OCI-LY1 (cell line): ENCODE data around the gene ARL5A.

Experiments used
- H2AFZ ChIP-seq: fragments of 200-600 bp; sonication (generic), shearing (Covaris generic); 2 replicates; pipeline ENCODE4 v1.6.0; 2014; ENCODE audit warnings: antibody characterized with exemption, mild to moderate bottlenecking, low read length
- H3F3A ChIP-seq: fragments of 200-600 bp; sonication (generic), shearing (Covaris generic); 2 replicates; pipeline ENCODE4 v1.6.0; 2014; ENCODE audit warnings: mild to moderate bottlenecking, antibody characterized with exemption, low read length, moderate library complexity; ENCODE audit not compliant: insufficient read depth
- H3K27ac ChIP-seq: fragments of 200-600 bp; sonication (generic); 2 replicates; pipeline ENCODE4 v1.5.1; 2014; ENCODE audit warnings: low read length, mixed run types, mild to moderate bottlenecking, low read depth; ENCODE audit not compliant: poor library complexity, severe bottlenecking
- H3K27me3 ChIP-seq: fragments of 200-600 bp; sonication (generic); 2 replicates; pipeline ENCODE4 v1.6.0; 2014; ENCODE audit warnings: antibody characterized with exemption, mild to moderate bottlenecking, low read length, moderate library complexity; ENCODE audit not compliant: insufficient read depth
- H3K36me3 ChIP-seq: fragments of 200-600 bp; sonication (generic); 2 replicates; pipeline ENCODE4 v1.6.1; 2014; ENCODE audit warnings: mild to moderate bottlenecking, antibody characterized with exemption, low read length, moderate library complexity, mixed read lengths; ENCODE audit not compliant: insufficient read depth
- H3K4me1 ChIP-seq: fragments of 200-600 bp; sonication (generic); 2 replicates; pipeline ENCODE4 v1.5.1; 2014; ENCODE audit warnings: mild to moderate bottlenecking, low read length, moderate library complexity; ENCODE audit not compliant: insufficient read depth, severe bottlenecking
- H3K4me2 ChIP-seq: fragments of 200-600 bp; sonication (generic), shearing (Covaris generic); 2 replicates; pipeline ENCODE4 v1.6.1; 2014; ENCODE audit warnings: low read length
- H3K4me3 ChIP-seq: fragments of 200-600 bp; sonication (generic); 2 replicates; pipeline ENCODE4 v1.5.1; 2014; ENCODE audit warnings: low read length, low read depth, mild to moderate bottlenecking, mixed read lengths; ENCODE audit not compliant: poor library complexity, severe bottlenecking
- H3K79me2 ChIP-seq: fragments of 200-600 bp; shearing (Covaris generic); 2 replicates; pipeline ENCODE4 v1.6.1; 2016; ENCODE audit warnings: mixed run types, low read length, mixed read lengths; ENCODE audit not compliant: insufficient read depth
- H3K9ac ChIP-seq: fragments of 200-600 bp; sonication (generic), shearing (Covaris generic); 2 replicates; pipeline ENCODE4 v1.6.1; 2014; ENCODE audit warnings: mild to moderate bottlenecking, low read length, mixed read lengths
- H3K9me2 ChIP-seq: fragments of 200-600 bp; sonication (generic), shearing (Covaris generic); 2 replicates; pipeline ENCODE4 v1.6.1; 2014; ENCODE audit warnings: low read depth, mild to moderate bottlenecking, low read length, mixed read lengths
- H3K9me3 ChIP-seq: fragments of 200-600 bp; shearing (Covaris generic); 2 replicates; pipeline ENCODE4 v1.6.1; 2014; ENCODE audit warnings: low read length, mixed read lengths
- H4K20me1 ChIP-seq: fragments of 200-600 bp; sonication (generic), shearing (Covaris generic); 2 replicates; pipeline ENCODE4 v1.6.0; 2016; ENCODE audit warnings: mild to moderate bottlenecking, low read length; ENCODE audit not compliant: insufficient read depth
- CTCF ChIP-seq: fragments of 200-600 bp; sonication (generic), shearing (Covaris generic); IDR thresholded peaks from 2 replicates; pipeline ENCODE4 v1.5.1; 2017; ENCODE audit warnings: mild to moderate bottlenecking, antibody characterized with exemption, low read length, moderate library complexity, mixed read lengths
- EZH2 ChIP-seq: fragments of 200-600 bp; sonication (generic), shearing (Covaris generic); IDR thresholded peaks from 2 replicates; pipeline ENCODE4 v1.8.0; 2017; ENCODE audit warnings: borderline replicate concordance, mixed run types, mild to moderate bottlenecking, antibody characterized with exemption, low read length, moderate library complexity, mixed read lengths

The ARL5A gene

GRCh38 chr2:151790689-151791088, 37.5 kb downstream of the ARL5A start:
- H3K9me3 ChIP-seq, result no peaks in the 10 kb centered on the region
- no peak overlapping the region for H3K9ac ChIP-seq

GRCh38 chr2:151789055-151789834, 39.0 kb downstream of the ARL5A start:
- no peaks in the 10 kb centered on the region for H4K20me1 ChIP-seq
- H3K27me3 ChIP-seq, result no peaks in the 10 kb centered on the region
- no peaks in the 10 kb centered on the region for H3F3A ChIP-seq
- no peak overlapping the region for H3K4me3 ChIP-seq
- H3K4me1 ChIP-seq, result no peaks in the 10 kb centered on the region
- no peak for TF ChIP-seq CTCF
- TF ChIP-seq EZH2, result no peak
- H2AFZ ChIP-seq, result no peak overlapping the region
- H3K79me2 ChIP-seq, result no peaks in the 10 kb centered on the region
- no peaks in the 10 kb centered on the region for H3K9me3 ChIP-seq
- H3K9ac ChIP-seq, result no peak overlapping the region
- H3K27ac ChIP-seq, result no peak overlapping the region
- peaks cover 25% of the 10 kb centered on the region for H3K36me3 ChIP-seq
- H3K9me2 ChIP-seq, result no peaks in the 10 kb centered on the region
- H3K4me2 ChIP-seq, result no peak overlapping the region

More at GRCh38 chr2:151790689-151791088, 37.5 kb downstream of the ARL5A start:
- Histone ChIP-seq H3K27me3 (no peaks in the 10 kb centered on the region), H3K4me1 (no peaks in the 10 kb centered on the region), H3K9me2 (no peaks in the 10 kb centered on the region), H3K4me2 (no peak overlapping the region), H3K36me3 (peaks cover 19% of the 10 kb centered on the region), H4K20me1 (no peaks in the 10 kb centered on the region), H3K27ac (no peak overlapping the region), H2AFZ (no peak overlapping the region), H3K79me2 (no peaks in the 10 kb centered on the region), H3F3A (no peaks in the 10 kb centered on the region), H3K4me3 (no peak overlapping the region)
- TF ChIP-seq EZH2 (no peak), CTCF (no peak)

GRCh38 chr2:151786483-151786882, 41.7 kb downstream of the ARL5A start:
- H3K27ac ChIP-seq, result no peak overlapping the region
- no peaks in the 10 kb centered on the region for H3K4me1 ChIP-seq
- no peak overlapping the region for H3K9ac ChIP-seq
- peaks cover 29% of the 10 kb centered on the region for H3K36me3 ChIP-seq
- no peaks in the 10 kb centered on the region for H4K20me1 ChIP-seq
- no peaks in the 10 kb centered on the region for H3K79me2 ChIP-seq
- no peak overlapping the region for H3K4me3 ChIP-seq
- H3K4me2 ChIP-seq, result no peak overlapping the region
- H2AFZ ChIP-seq, result no peak overlapping the region
- H3K9me3 ChIP-seq, result no peaks in the 10 kb centered on the region
- no peak for TF ChIP-seq CTCF
- TF ChIP-seq EZH2, result no peak
- no peaks in the 10 kb centered on the region for H3F3A ChIP-seq
- no peaks in the 10 kb centered on the region for H3K27me3 ChIP-seq
- no peaks in the 10 kb centered on the region for H3K9me2 ChIP-seq
